ENCODE results near the gene PPP1R13L.

- no peak for TF ChIP-seq POLR2A (IDR thresholded peaks at IDR 0.05)
- TF ChIP-seq CTCF (IDR thresholded peaks at IDR 0.05 in 8 of 11, conservative IDR thresholded peaks at IDR 0.05 in 3 of 11): no peak
Observed at GRCh38 chr19:45363861-45364459, 40.9 kb downstream of the PPP1R13L start.

Measured in spleen (tissue), 7 donors.